Activated CD4-positive, alpha-beta T cell treated with anti-CD3 and anti-CD28 coated beads for 36 hours (primary cell): ENCODE data around the gene KRT76. TPM values are rescaled to one million over a fixed set of nuclear protein-coding genes. Genes with fewer than 3 reads are reported as not detected.
"Not testable (repeated sequence)": the region's sequence is repeated elsewhere in the genome, so short reads cannot be mapped to it uniquely, and the experiment has no call there.

ENCODE experiments used
- ATAC-seq: fragments of 200-7000 bp; cut with Tn5 transposase; one replicate; pipeline ENCODE4 v1.10.0; 2021; ENCODE audit warnings: mild to moderate bottlenecking, moderate library complexity
- CTCF ChIA-PET: fragments of 350-600 bp; sonication (Branson Sonifier 250); formaldehyde crosslinking; loops from one replicate; lab custom pipeline; 2021; ENCODE audit warnings: antibody characterized with exemption; lab: Charles Lee
- POLR2A ChIA-PET: fragments of 350-600 bp; sonication (Branson Sonifier 250); formaldehyde crosslinking; loops from one replicate; lab custom pipeline; 2021; ENCODE audit warnings: antibody characterized with exemption, inconsistent platforms; lab: Charles Lee
- DNase-seq: peaks from one replicate; pipeline ENCODE4 v3.0.0-alpha.2; 2020
- H3K27ac Mint-ChIP-seq: one replicate; pipeline ENCODE4 v1.8.0; 2021; ENCODE audit warnings: mixed read lengths
- H3K27me3 Mint-ChIP-seq: one replicate; pipeline ENCODE4 v1.8.0; 2021; ENCODE audit warnings: mixed read lengths
- H3K36me3 Mint-ChIP-seq: one replicate; pipeline ENCODE4 v1.8.0; 2021; ENCODE audit warnings: low read depth, mixed read lengths
- H3K4me1 Mint-ChIP-seq: one replicate; pipeline ENCODE4 v1.8.0; 2021; ENCODE audit warnings: mixed read lengths
- H3K4me3 Mint-ChIP-seq: one replicate; pipeline ENCODE4 v1.8.0; 2021; ENCODE audit warnings: mild to moderate bottlenecking, moderate library complexity, mixed read lengths
- H3K9me3 Mint-ChIP-seq: one replicate; pipeline ENCODE4 v1.8.0; 2021; ENCODE audit warnings: low read depth, mixed read lengths
- intact Hi-C, 2 experiments: fragments of 100-400 bp; cut with DNase I in 1 of 2; cut with micrococcal nuclease in 1 of 2; formaldehyde crosslinking; loops; one replicate each; pipeline versions ENCODE4 v1.14.2 to v1.15.1; 2022 to 2024; cut with DNase I, micrococcal nuclease
- total RNA-seq, 2 experiments: library from RNA; stranded (reverse); gene quantifications; one replicate each; pipeline ENCODE4 v1.2.3, GENCODE V29; 2021

KRT76 gene
- total RNA-seq, 2 experiments from 2014 or later, result not detected

- H3K4me3 Mint-ChIP-seq, ATAC-seq, POLR2A ChIA-PET, H3K27ac Mint-ChIP-seq, intact Hi-C loops, H3K27me3 Mint-ChIP-seq, H3K36me3 Mint-ChIP-seq, DNase-seq, H3K9me3 Mint-ChIP-seq: not testable (repeated sequence)
- H3K4me1 Mint-ChIP-seq, result peaks cover 14% of the 10 kb centered on the region
- CTCF ChIA-PET, result interaction anchor here (0.7 to 1.6 kb wide), 2 partner anchors 69 to 75 kb away, joined by 4 read pairs; no protein-coding TSS in a partner anchor
These were observed 18.2 kb upstream of the KRT76 start for GRCh38 chr12:52795332-52795674.

GRCh38 chr12:52794479-52795331, 17.6 kb upstream of the KRT76 start:
- peaks cover 17% of the 10 kb centered on the region for H3K4me1 Mint-ChIP-seq
- ChIA-PET POLR2A (no interaction called here), CTCF (interaction anchor here (0.6 to 1.0 kb wide), 3 partner anchors 16 to 69 kb away, joined by 3 to 4 read pairs (median 3); no protein-coding TSS in a partner anchor)
- no peak overlapping the region for H3K27ac Mint-ChIP-seq
- no peaks in the 10 kb centered on the region for H3K36me3 Mint-ChIP-seq
- H3K4me3 Mint-ChIP-seq, result no peak overlapping the region
- peaks cover 11% of the 10 kb centered on the region for H3K27me3 Mint-ChIP-seq
- ATAC-seq (peak; percentile 63), DNase-seq (no peak)
- intact Hi-C loops, result no loop called here
- H3K9me3 Mint-ChIP-seq, result no peaks in the 10 kb centered on the region

- ChIA-PET POLR2A (no interaction called here), CTCF (interaction anchor here (0.7 to 2.6 kb wide), 4 partner anchors 67 to 513 kb away, joined by 3 to 7 read pairs (median 4); partner anchors contain the start of gene KRT1)
- intact Hi-C loops, result no loop called here
- Mint-ChIP-seq H3K36me3 (no peaks in the 10 kb centered on the region), H3K27ac (no peak overlapping the region), H3K9me3 (no peaks in the 10 kb centered on the region), H3K4me1 (peaks cover 17% of the 10 kb centered on the region), H3K27me3 (peaks cover 24% of the 10 kb centered on the region), H3K4me3 (no peak overlapping the region)
- ATAC-seq (no peak), DNase-seq (no peak)
These were observed 15.3 kb upstream of the KRT76 start for GRCh38 chr12:52792185-52793029.

GRCh38 chr12:52791271-52792184, 14.4 kb upstream of the KRT76 start:
- no peak for DNase-seq
- H3K27ac Mint-ChIP-seq, result no peak overlapping the region
- H3K4me1 Mint-ChIP-seq, result peaks cover 17% of the 10 kb centered on the region
- intact Hi-C loops, result no loop called here
- H3K27me3 Mint-ChIP-seq, result peaks cover 24% of the 10 kb centered on the region
- H3K36me3 Mint-ChIP-seq, result no peaks in the 10 kb centered on the region
- CTCF ChIA-PET, result interaction anchor here (0.7 to 2.6 kb wide), 5 partner anchors 11 to 512 kb away, joined by 3 to 7 read pairs (median 4); partner anchors contain the start of gene KRT1
- H3K4me3 Mint-ChIP-seq, result no peak overlapping the region
- H3K9me3 Mint-ChIP-seq, result no peaks in the 10 kb centered on the region
- ATAC-seq, result no peak
- POLR2A ChIA-PET, result no interaction called here

GRCh38 chr12:52790427-52791270, 13.5 kb upstream of the KRT76 start:
- H3K27ac Mint-ChIP-seq, result no peak overlapping the region
- peaks cover 24% of the 10 kb centered on the region for H3K27me3 Mint-ChIP-seq
- H3K4me1 Mint-ChIP-seq, result peaks cover 17% of the 10 kb centered on the region
- intact Hi-C loops, result no loop called here
- ChIA-PET CTCF (interaction anchor here (0.9 to 2.6 kb wide), 3 partner anchors 10 to 208 kb away, joined by 3 to 7 read pairs (median 3); no protein-coding TSS in a partner anchor), POLR2A (no interaction called here)
- DNase-seq, result no peak
- H3K36me3 Mint-ChIP-seq, result no peaks in the 10 kb centered on the region
- no peaks in the 10 kb centered on the region for H3K9me3 Mint-ChIP-seq
- H3K4me3 Mint-ChIP-seq, result no peak overlapping the region
- no peak for ATAC-seq

DNA sequence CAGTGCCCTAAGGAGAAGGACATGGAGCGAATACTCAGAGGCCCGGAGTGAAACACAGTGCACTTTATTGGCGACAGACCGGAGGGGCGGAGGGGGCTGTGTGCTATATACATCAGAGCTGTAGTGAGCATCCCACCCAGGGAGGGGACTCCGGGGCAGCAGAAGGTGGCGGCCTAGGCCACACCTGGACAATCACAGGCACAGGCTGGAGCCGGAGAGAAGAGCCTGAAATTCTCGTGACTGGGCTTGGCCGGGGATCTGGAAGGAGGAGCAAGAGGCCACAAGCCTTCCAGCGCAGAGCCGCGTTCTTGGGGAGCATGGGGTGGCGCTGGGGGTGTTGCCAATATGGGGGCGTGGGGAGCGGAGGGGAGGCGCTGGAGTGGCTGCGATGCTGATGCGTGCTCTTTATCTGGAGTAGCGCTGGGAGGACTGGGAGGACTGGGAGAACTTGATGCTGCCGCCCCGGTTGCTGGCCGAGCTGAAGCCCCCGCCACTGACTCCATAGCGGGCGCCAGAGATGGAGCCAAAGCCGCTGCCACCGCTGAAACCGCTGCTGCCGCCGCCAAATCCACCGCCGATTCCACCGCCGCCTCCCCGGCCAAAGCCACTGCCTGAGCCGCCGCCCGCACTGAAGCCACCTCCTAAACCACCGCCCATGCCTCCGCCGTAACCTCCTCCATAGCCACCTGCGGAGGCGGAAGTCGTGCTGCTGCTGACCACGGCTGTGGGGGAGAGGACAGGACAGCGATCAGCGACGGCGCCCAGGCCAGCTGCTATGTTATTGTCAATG, 12.7 kb upstream of the KRT76 start:
- DNase-seq (peak; percentile 11), ATAC-seq (no peak)
- Mint-ChIP-seq H3K36me3 (no peaks in the 10 kb centered on the region), H3K27ac (no peak overlapping the region), H3K4me3 (no peak overlapping the region), H3K27me3 (peaks cover 28% of the 10 kb centered on the region), H3K9me3 (no peaks in the 10 kb centered on the region), H3K4me1 (peaks cover 17% of the 10 kb centered on the region)
- intact Hi-C loops, result no loop called here
- ChIA-PET POLR2A (no interaction called here), CTCF (interaction anchor here (1.2 to 2.6 kb wide), 2 partner anchors 90 to 207 kb away, joined by 3 to 7 read pairs; no protein-coding TSS in a partner anchor)

DNA sequence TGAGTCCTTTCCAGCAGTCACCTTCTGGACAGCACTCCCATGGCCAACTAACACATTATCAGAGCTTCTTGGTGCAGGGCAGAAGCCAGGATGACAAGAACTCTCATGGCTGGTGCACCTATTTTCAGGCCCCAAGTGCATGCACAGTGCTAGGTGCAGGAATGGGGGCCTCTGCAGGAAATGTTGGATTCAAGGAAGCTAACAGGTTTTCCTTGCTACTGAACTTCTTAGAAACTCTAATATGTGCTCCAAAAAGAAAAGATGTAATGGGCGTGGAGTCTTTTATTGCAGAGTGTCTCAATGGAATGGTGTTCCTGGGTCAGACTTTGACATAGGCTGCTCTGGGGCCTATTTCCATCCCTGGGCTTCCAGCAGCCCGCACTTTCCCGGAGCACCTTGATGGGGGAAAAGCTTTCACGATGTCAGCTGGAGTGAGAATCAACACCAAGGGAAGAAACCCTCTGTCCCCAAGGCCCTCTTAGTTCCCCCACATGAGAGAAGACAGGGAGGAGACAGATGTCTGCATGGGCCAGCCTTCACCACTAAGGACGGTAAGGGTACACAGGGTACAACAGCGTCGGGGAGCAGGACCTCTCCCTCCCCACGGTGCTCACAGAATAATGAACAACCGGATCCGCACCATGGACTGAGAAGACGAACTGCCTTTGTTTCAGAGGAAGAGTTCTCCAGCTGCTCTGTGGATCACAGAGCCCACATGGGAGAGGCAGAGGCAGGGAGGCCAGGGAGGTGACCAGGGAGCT, 11.9 kb upstream of the KRT76 start:
- DNase-seq (no peak), ATAC-seq (no peak)
- Mint-ChIP-seq H3K36me3 (no peaks in the 10 kb centered on the region), H3K4me1 (peaks cover 11% of the 10 kb centered on the region), H3K9me3 (no peaks in the 10 kb centered on the region), H3K4me3 (no peak overlapping the region), H3K27me3 (peaks cover 28% of the 10 kb centered on the region), H3K27ac (no peak overlapping the region)
- POLR2A ChIA-PET, result no interaction called here
- CTCF ChIA-PET, result interaction anchor here (0.9 to 1.2 kb wide), 2 partner anchors 191 to 207 kb away, joined by 3 to 4 read pairs; no protein-coding TSS in a partner anchor
- intact Hi-C loops, result no loop called here

- no peak for ATAC-seq
- DNase-seq, result no peak
- ChIA-PET POLR2A (no interaction called here), CTCF (interaction anchor here (0.8 to 0.9 kb wide), 2 partner anchors 91 to 192 kb away, joined by 3 to 4 read pairs; no protein-coding TSS in a partner anchor)
- peaks cover 9% of the 10 kb centered on the region for H3K4me1 Mint-ChIP-seq
- H3K36me3 Mint-ChIP-seq, result no peaks in the 10 kb centered on the region
- no peak overlapping the region for H3K27ac Mint-ChIP-seq
- H3K27me3 Mint-ChIP-seq, result peaks cover 28% of the 10 kb centered on the region
- no peak overlapping the region for H3K4me3 Mint-ChIP-seq
- intact Hi-C loops, result no loop called here
- no peaks in the 10 kb centered on the region for H3K9me3 Mint-ChIP-seq
These were observed 11.2 kb upstream of the KRT76 start for GRCh38 chr12:52788192-52788875.
